NB4 (cell line): ENCODE data around the gene RAB8A.
A peak's percentile ranks its signal among the peaks of the same experiment; 100 is the strongest.

ENCODE experiments used
- DNase-seq: peaks from one replicate; pipeline ENCODE4 v3.0.0; 2010; ENCODE audit warnings: low read depth
- H3K4me3 ChIP-seq: one replicate; pipeline ENCODE4 v1.5.1; 2011; ENCODE audit warnings: mild to moderate bottlenecking, low read depth, low read length, moderate library complexity
- CTCF ChIP-seq: IDR thresholded peaks from one replicate; pipeline ENCODE4 v1.5.1; 2012; ENCODE audit warnings: low read depth, low read length
- MAX ChIP-seq: IDR thresholded peaks from 2 replicates; pipeline ENCODE4 v1.6.1; 2011; ENCODE audit warnings: low read depth, low read length
- MYC ChIP-seq: IDR thresholded peaks from 2 replicates; pipeline ENCODE4 v1.6.1; 2011; ENCODE audit warnings: low read depth, low read length
- POLR2A ChIP-seq: IDR thresholded peaks from 2 replicates; pipeline ENCODE4 v1.6.1; 2011; ENCODE audit warnings: mild to moderate bottlenecking; ENCODE audit not compliant: insufficient read length; ENCODE audit errors: extremely low read depth

The RAB8A gene

GRCh38 chr19:16118489-16119033, 6.9 kb downstream of the RAB8A start:
- TF ChIP-seq MAX (peak; percentile 53), POLR2A (no peak), MYC (peak; percentile 51)
- peak overlapping the region; percentile 44 for H3K4me3 ChIP-seq
- DNase-seq, result peak; percentile 97

GRCh38 chr19:16119075-16119857, 7.6 kb downstream of the RAB8A start:
- peak overlapping the region; percentile 21 for H3K4me3 ChIP-seq
- DNase-seq, result peak; percentile 72

GRCh38 chr19:16121141-16121540, 9.5 kb downstream of the RAB8A start:
- no peak overlapping the region for H3K4me3 ChIP-seq
- no peak for TF ChIP-seq POLR2A
- TF ChIP-seq CTCF, result no peak
- TF ChIP-seq MYC, result no peak
- no peak for TF ChIP-seq MAX
- DNase-seq, result no peak

- TF ChIP-seq MYC (no peak), CTCF (no peak), POLR2A (no peak), MAX (no peak)
- no peak overlapping the region for H3K4me3 ChIP-seq
- DNase-seq, result no peak
Measured at GRCh38 chr19:16121967-16122366, 10.3 kb downstream of the RAB8A start.

- no peak for TF ChIP-seq MAX
- no peak for TF ChIP-seq MYC
- no peak for TF ChIP-seq CTCF
- no peak for TF ChIP-seq POLR2A
- no peak overlapping the region for H3K4me3 ChIP-seq
- DNase-seq, result no peak
Measured at GRCh38 chr19:16124953-16125352, 13.3 kb downstream of the RAB8A start.

GRCh38 chr19:16125737-16126495, 14.2 kb downstream of the RAB8A start:
- no peak for DNase-seq
- no peak overlapping the region for H3K4me3 ChIP-seq
- TF ChIP-seq POLR2A (no peak), MAX (no peak), CTCF (no peak), MYC (no peak)
